DMS79 (cell line): ENCODE results near the gene TPD52L3.

Source experiments
- DNase-seq: peaks from one replicate; lab custom pipeline; 2025; lab: John Stamatoyannopoulos, UW

TPD52L3 gene

DNA sequence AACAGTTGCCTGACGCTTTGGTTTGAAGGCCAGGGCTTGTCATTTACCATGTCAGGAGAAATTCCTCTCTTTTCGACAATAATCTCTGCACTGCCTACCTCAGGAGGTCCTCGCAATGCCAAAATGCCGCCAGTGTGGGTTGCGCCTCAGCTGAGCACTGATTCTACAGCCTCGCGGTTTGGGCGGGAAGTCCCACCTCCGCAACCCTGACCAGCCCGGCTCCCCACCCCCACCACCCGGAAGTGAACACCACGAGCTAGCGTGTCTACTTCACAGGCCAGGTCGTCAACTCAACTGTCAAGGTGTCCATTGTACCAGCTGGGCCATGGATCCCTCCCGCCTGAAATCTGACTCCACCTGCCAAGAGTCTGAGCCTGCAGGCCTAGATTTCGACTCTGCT lies at the start of gene TPD52L3:
TSS of gene TPD52L3 (plus strand) at position 273 of the 400 bp plus-strand sequence. CDS start 221 bp downstream, outside the sequence.
- DNase-seq, result no peak

- DNase-seq, result no peak
These were observed 26.3 kb upstream of the TPD52L3 start for GRCh38 chr9:6301858-6302257.

DNA sequence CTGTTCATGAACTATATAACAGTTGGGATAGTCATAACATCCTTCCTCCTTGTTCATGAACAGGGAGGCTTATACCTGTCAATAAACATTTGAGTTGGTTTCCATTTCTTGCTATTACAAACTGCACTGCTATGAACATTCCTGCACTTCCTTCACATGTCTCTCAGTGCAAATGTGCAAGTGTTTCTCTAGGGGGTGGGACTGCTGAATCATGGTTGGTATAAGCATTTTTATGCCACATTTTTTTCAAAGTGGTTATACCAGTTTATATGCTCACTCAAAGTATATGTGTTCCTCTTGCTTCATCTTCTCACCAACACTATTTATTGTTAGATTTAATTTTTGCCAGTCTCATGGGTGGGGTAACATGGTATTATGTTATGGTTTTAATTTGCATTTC lies 25.8 kb upstream of the TPD52L3 start:
- DNase-seq, result no peak

DNA sequence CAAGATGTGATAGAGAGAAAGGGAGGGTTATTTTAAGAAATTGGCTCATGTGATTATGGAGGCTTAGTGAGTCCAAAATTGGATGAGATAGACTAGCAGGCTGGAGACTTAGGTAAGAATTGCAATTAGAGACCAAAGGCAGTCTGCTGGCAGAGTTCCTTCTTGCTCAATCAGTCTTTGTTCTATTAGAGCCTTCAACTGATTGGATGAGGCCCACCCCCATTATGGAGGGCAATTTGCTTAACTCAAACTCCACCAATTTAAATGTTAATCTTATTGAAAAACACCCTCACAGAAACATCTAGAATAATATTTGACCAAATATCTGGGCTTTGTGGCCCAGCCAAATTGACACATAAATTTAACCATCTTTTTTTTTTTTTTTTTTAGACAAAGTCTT lies 23.9 kb upstream of the TPD52L3 start:
- DNase-seq, result no peak

DNA sequence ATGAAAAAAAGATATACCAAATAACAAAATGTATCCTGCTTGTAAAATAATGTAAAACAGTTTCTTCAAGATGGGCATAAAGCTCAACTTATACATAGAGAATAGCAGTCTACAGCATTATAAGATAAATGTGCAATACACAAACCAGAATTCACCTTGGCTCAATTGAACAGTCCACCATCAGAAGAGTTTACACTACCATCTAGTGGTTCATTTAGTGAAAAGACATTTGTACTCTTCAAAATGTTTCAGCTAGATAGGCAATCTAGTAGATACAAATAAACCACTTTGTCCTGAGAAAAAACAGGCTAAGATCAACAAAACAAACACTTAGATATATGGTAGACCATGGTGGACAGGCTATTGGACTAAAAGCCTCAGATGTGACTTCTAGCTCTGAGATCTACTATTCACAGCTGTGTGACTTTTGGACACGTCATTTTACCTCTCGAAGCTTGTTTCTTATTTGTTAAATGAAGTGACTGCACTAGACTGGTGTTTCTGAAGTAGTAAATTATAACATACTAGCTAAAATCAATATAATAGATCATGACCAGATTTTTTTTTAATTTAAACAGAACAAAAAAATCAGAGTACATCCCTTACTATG lies 22.1 kb upstream of the TPD52L3 start:
- DNase-seq, result peak; percentile 11

DNA sequence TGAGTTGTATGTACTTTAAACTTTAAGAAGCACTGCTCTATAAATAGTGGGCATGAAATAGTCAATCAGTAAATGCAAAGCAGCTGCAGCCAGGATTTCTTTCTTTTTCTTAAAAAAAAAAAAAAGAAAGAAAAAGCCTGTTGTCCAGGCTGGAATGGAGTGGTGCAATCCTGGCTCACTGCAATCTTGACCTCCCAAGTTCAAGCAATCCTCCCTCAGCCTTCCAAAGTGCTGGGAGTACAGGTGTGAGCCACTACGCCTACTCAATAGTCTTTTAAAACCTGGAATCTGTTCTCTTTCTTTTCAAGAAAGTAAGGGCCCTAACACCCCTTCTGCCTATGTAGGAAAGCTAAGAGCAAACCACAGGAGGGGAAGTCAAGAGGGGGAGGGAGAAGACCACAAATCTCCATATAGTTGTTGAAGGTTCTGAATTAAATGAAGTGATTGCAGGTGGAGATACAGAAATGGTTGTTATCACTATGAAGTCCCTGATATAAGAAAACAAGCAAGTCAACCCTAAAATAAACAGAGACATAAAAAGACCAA lies 20.6 kb upstream of the TPD52L3 start:
- DNase-seq, result no peak

- no peak for DNase-seq
These were observed 2.9 kb downstream of the TPD52L3 start for GRCh38 chr9:6330958-6331634.

DNA sequence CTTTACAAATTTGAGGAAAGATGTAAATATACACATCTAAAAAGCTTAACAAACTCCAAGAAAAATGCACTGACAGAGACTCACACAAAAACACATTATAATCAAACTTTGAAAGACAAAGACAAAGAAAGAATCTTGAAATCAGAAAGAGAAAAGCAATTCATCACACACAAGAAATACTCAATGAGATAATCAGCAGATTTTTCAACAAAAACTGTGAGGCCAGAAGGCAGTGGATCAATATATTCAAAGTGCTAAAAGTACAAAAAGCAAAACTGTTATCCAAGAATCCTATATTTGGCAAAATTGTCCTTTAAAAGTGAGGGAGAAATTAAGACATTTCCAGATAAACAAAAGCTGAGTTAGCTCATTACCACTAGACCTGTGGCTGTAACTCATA lies 6.1 kb downstream of the TPD52L3 start:
- no peak for DNase-seq

- no peak for DNase-seq
These were observed 20.6 kb downstream of the TPD52L3 start for GRCh38 chr9:6348766-6349165.

DNA sequence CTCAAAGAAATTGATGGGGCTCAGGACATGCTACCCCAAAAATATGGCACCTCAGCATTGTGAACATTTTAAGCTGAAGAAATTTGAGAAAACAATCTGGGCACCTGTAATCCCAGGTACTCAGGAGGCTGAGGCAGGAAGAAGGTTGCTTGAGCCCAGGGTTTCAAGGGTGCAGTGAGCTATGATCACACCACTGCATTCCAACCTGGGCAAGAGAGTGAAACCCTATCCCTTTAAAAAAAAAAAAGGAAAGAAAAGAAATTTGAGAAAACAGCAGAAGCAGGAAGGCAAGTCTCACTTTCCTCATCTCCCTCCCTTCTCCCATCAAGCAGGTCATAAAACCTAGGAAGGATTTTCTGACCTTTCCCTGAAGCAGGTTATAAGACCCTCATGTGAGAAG lies 23.6 kb downstream of the TPD52L3 start:
- DNase-seq, result no peak

DNA sequence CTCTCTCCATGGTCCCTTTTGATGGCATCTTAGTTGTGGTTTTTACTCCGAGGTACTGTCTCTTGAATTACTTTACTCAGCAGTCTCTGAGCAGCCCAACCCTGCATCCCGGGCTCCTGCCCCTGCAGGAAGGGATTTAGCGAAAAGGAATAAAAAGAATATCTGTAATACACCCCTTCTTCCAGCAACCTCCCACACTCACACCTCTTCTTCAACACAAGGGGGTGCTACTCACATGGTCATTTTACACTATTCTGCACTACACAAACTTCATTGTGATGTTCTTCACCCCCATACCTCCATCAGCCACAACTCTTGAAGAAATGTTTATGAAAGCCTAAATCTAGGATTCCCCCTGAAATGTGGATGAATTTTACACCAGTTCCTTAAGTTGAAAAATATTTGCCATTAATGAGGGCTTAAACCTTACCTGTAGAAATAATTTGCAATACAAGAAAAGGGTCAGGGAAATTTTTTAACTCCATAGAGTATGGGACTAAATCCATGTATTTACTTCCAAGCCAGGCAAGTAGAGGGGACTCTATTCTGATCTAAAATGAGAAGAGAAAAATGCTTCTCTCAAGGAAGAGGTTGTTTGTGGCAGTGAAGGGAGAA lies 26.0 kb downstream of the TPD52L3 start:
- no peak for DNase-seq

DNA sequence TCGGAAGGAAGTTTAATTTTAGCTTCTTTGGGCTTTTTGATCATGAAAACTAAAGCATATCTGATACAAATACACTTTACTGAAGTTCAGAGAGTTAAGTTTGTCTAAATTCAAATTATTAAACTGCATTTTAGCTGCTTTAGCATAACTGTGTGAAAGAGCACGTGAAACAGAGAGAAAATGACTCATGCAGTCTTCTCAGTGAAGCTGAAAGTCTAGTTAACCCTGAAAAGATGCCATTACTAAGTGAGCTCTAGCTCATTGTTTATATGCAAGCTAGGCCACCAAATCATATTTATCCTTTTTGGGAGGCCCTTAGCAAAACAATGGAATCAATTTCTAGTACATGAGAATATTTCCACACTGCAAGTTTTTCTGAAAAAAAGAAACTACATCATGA lies 27.6 kb downstream of the TPD52L3 start:
- no peak for DNase-seq

GRCh38 chr9:6356441-6356840 lies 28.3 kb downstream of the TPD52L3 start:
- no peak for DNase-seq

DNA sequence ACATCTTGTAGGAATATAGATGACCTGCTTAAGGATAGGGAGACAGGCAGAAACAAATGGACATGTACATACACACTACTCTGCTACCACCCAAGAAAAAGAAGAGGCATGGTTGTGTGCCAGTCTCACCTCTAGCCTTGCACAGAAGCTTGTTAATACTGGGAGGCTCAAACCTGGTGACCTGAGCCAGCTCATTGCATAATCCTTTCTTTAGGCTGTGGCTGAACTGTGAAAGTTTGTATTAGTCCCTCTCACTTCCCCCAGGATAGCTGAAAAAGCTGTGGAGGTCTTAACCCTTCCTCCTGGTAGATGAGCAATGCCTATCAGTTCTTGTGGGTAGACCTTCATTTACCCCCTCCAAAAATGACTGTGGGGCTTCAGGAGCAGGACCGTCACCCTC lies 28.7 kb downstream of the TPD52L3 start:
- DNase-seq, result no peak

DNA sequence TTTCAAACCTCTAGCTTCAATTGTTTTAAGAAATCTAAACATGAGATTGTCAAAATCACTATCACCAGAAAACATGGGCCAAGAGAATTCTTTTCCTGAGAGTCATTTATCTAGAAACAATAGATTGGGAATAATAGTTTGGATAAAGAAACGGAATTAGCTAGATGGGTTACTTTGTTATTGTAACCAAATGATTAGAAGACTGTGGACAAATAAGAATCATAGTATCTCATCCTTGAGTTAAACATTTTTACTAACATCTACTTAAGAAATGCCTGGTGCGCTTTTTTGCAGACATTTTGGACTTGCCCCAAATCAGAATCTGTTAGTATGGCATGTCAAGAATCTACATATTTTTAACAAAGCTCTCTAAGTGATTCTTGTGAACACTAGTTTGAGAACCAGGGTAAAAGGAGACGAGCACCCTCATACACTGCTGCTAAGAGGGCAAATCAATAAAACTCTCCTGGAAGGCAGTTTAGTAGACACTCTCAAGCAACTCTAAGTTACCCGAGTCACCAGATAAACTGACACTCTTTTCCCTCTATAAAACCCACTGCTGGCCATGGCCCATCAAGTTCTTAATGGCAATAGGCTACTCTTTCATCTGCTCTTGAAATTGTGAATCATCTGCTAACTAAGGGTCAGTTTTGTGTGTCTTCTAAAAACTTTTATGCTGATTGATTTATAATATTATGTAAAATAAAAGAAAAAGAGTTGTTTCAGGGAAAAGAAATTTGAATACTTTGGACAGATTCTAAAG lies 39.1 kb downstream of the TPD52L3 start:
- DNase-seq, result no peak

- no peak for DNase-seq
These were observed 40.7 kb downstream of the TPD52L3 start for GRCh38 chr9:6368831-6369230.
